CD4-positive, alpha-beta T cell treated with Interleukin-4 for 4 hours (primary cell): ENCODE results near the gene ZNF467.

ENCODE experiments used
- DNase-seq: peaks from one replicate; pipeline ENCODE4 v3.0.0-alpha.2; 2020

The ZNF467 gene

GRCh38 chr7:149783386-149784250 lies 10.2 kb upstream of the ZNF467 start:
- no peak for DNase-seq

- DNase-seq, result no peak
These were observed 9.4 kb upstream of the ZNF467 start for GRCh38 chr7:149782682-149783345.

GRCh38 chr7:149781921-149782320 lies 8.5 kb upstream of the ZNF467 start:
- no peak for DNase-seq

- no peak for DNase-seq
These were observed 7.4 kb upstream of the ZNF467 start for GRCh38 chr7:149780636-149781419.

GRCh38 chr7:149780056-149780455 lies 6.7 kb upstream of the ZNF467 start:
- no peak for DNase-seq

- DNase-seq, result no peak
These were observed 6.1 kb upstream of the ZNF467 start for GRCh38 chr7:149779502-149779805.

GRCh38 chr7:149778696-149779501 lies 5.5 kb upstream of the ZNF467 start:
- DNase-seq, result no peak

GRCh38 chr7:149778327-149778637 lies 4.9 kb upstream of the ZNF467 start:
- no peak for DNase-seq

GRCh38 chr7:149777551-149778326 lies 4.4 kb upstream of the ZNF467 start:
- DNase-seq, result no peak

- DNase-seq, result no peak
These were observed 3.5 kb upstream of the ZNF467 start for GRCh38 chr7:149776848-149777407.

GRCh38 chr7:149776289-149776688 lies 2.9 kb upstream of the ZNF467 start:
- no peak for DNase-seq

GRCh38 chr7:149775176-149775556 lies 1.8 kb upstream of the ZNF467 start:
- no peak for DNase-seq

- DNase-seq, result no peak
These were observed 1.1 kb upstream of the ZNF467 start for GRCh38 chr7:149774237-149775175.

- DNase-seq, result no peak
These were observed 393 bp downstream of the ZNF467 start for GRCh38 chr7:149772956-149773434.

- no peak for DNase-seq
These were observed 990 bp downstream of the ZNF467 start for GRCh38 chr7:149772241-149772955.

- peak; percentile 79 for DNase-seq
These were observed 1.6 kb downstream of the ZNF467 start for GRCh38 chr7:149771720-149772240.

- DNase-seq, result no peak
These were observed 2.4 kb downstream of the ZNF467 start for GRCh38 chr7:149770728-149771636.

- DNase-seq, result no peak
These were observed 3.5 kb downstream of the ZNF467 start for GRCh38 chr7:149769915-149770314.

GRCh38 chr7:149768931-149769330 lies 4.5 kb downstream of the ZNF467 start:
- no peak for DNase-seq
